ENCODE data around the gene CEP41. TPM values are rescaled to one million over a fixed set of nuclear protein-coding genes. Genes with fewer than 3 reads are reported as not detected.
"Not testable (repeated sequence)": the region's sequence is repeated elsewhere in the genome, so short reads cannot be mapped to it uniquely, and the experiment has no call there.

The CEP41 gene
- total and polyA plus RNA-seq, 8 donors: 12.4 to 34.2 (median 28.6) TPM

GRCh38 chr7:130379532-130379920 lies 61.3 kb downstream of the CEP41 start:
- Histone ChIP-seq H3K4me1 (no peaks in the 10 kb centered on the region), H3K4me3 (no peak overlapping the region), H3K36me3 (no peaks in the 10 kb centered on the region), H3K9me3 (peaks cover 0 to 14% of the 10 kb centered on the region in 2 donors), H3K27me3 (no peaks in the 10 kb centered on the region), H3K27ac (no peak overlapping the region)
- no peak for DNase-seq
- no peak for TF ChIP-seq CTCF (IDR thresholded peaks at IDR 0.05)
- intact Hi-C loops (cut with DNase I): no loop called here
- ATAC-seq: no peak

- Histone ChIP-seq H3K4me1 (no peaks in the 10 kb centered on the region), H3K9me3 (peaks cover 0 to 14% of the 10 kb centered on the region in 2 donors), H3K27ac (no peak overlapping the region), H3K4me3 (no peak overlapping the region), H3K27me3 (no peaks in the 10 kb centered on the region), H3K36me3 (no peaks in the 10 kb centered on the region)
- no peak for ATAC-seq
- no peak for DNase-seq
- intact Hi-C loops (cut with DNase I): no loop called here
- no peak for TF ChIP-seq CTCF (IDR thresholded peaks at IDR 0.05)
Observed at GRCh38 chr7:130379019-130379418, 61.8 kb downstream of the CEP41 start.

GRCh38 chr7:130377178-130377577 lies 63.6 kb downstream of the CEP41 start:
- no peak for TF ChIP-seq CTCF (IDR thresholded peaks at IDR 0.05)
- intact Hi-C loops (cut with DNase I): no loop called here
- Histone ChIP-seq H3K4me1 (no peaks in the 10 kb centered on the region), H3K9me3 (peaks cover 0 to 14% of the 10 kb centered on the region in 2 donors), H3K27ac (no peak overlapping the region), H3K36me3 (no peaks in the 10 kb centered on the region), H3K27me3 (no peaks in the 10 kb centered on the region), H3K4me3 (no peak overlapping the region)
- ATAC-seq (no peak), DNase-seq (no peak)

- ATAC-seq; intact Hi-C loops (cut with DNase I); H3K4me1 ChIP-seq; DNase-seq; H3K27me3 ChIP-seq; H3K27ac ChIP-seq; H3K4me3 ChIP-seq; H3K36me3 ChIP-seq: not testable (repeated sequence)
- peaks cover 0 to 14% of the 10 kb centered on the region in 2 donors for H3K9me3 ChIP-seq
Observed at GRCh38 chr7:130376461-130376860, 64.4 kb downstream of the CEP41 start.

GRCh38 chr7:130374507-130374906 lies 66.3 kb downstream of the CEP41 start:
- no peak for TF ChIP-seq CTCF (IDR thresholded peaks at IDR 0.05)
- DNase-seq: no peak

More at GRCh38 chr7:130374507-130374906, 66.3 kb downstream of the CEP41 start:
- Histone ChIP-seq H3K4me3 (no peak overlapping the region), H3K27ac (peak overlapping the region; percentile 79 to 81), H3K36me3 (no peaks in the 10 kb centered on the region), H3K4me1 (peaks cover 0 to 2% of the 10 kb centered on the region in 2 donors), H3K9me3 (peaks cover 0 to 14% of the 10 kb centered on the region in 2 donors), H3K27me3 (no peaks in the 10 kb centered on the region)
- intact Hi-C loops (cut with DNase I): no loop called here
- ATAC-seq: no peak

All from left lung (tissue), 10 donors.